Activated CD4-positive, alpha-beta T cell treated with anti-CD3 and anti-CD28 coated beads, Interleukin-2, amount 50 U/mL, for 48 hours (primary cell): ENCODE results near the gene GUCY2F.
A peak's percentile ranks its signal among the peaks of the same experiment; 100 is the strongest.

Source experiments
- DNase-seq, 2 experiments: peaks; one replicate each; pipeline ENCODE4 v3.0.0-alpha.2; 2020

GUCY2F gene

DNA sequence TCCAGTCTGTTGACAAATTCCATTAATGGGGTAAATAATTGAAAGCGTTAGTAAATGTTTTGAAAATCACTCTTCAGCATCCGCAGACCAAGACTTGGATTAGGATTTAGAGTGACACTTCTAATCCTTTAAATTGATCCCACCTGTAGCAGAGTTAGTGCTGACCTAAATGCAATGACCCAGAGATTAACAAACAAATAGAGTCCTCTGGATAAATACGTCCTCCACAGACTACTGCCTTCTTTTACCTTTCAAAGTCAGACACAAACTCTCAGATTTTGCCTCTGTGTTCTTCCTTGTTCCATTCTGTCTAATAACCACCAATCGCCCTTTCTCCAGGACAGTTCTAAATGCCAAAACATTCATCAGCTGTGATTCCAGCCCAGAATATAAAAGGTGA lies at the start of gene GUCY2F:
GUCY2F (minus strand) TSS at position 101 of the 400 bp plus-strand sequence. CDS start 6,150 bp downstream, outside the sequence.
- DNase-seq, result no peak

DNA sequence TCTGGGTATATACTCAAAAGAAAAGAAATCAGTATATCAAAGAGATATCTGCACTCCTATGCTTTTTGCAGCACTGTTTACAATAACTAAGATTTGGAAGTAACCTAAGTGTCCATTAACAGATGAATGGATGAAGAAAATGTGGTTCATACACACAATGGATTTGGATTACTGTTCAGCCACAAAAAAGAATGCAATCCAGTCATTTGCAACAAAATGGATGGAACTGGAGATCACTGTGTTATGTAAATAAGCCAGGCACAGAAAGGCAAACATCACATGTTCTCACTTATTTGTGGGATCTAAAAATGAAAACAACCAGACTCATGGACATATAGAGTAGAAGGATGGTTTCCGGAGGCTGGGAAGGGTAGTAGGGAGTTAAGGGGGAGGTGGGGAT lies 37.1 kb upstream of the GUCY2F start:
- no peak for DNase-seq

DNA sequence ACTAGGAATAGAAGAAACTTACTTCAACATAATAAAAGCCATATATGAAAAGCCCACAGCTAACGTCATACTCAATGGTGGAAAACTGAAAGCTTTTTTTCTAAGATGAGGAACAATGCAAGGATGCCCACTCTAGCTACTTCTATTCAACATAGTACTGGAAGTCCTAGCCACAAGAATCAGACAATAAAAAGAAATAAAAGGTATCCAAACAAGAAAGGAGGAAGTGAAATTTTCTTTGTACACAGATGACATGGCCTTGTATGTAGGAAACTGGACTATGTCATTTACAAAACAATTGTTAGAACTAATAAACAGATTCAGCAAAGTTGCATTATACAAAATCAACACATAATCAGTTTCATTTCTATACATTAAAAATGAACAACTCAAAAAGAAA lies 29.2 kb upstream of the GUCY2F start:
- DNase-seq, result no peak

DNA sequence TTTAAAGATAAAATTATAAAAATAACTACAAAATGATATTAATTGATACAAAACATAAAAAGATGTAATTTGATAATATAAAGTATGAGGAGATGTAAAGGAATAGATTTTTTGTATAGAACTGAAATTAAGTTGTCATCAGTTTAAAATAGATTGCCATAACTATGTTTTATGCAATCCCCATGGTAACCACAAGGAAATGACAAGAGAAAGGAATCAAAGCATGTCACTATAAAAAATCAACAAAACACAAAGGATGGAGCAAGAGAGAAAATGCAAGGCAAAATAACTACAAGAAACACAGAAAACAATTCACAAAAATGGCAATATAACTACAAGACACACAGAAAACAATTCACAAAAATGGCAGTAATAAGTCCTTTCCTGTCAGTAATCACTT lies 27.0 kb upstream of the GUCY2F start:
- DNase-seq, result no peak

DNA sequence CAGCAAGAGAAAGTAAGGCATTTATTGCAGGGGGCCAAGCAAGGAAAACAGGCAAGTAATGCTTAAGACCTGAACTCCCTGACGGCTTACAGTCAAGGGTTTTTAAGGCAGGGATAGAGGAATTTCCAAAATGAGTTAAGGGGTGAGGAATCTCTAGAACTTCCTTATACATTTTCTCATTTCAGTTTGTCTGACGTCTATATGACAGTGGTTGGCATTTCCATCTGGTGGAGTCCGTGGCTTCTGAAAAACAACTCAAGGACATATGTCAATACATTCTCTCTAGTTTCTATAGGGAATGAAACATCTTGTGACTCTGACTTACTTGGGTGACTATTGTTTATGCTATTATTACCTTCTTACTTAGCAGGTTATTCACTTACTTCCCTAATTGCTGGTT lies 19.3 kb upstream of the GUCY2F start:
- DNase-seq, result no peak

DNA sequence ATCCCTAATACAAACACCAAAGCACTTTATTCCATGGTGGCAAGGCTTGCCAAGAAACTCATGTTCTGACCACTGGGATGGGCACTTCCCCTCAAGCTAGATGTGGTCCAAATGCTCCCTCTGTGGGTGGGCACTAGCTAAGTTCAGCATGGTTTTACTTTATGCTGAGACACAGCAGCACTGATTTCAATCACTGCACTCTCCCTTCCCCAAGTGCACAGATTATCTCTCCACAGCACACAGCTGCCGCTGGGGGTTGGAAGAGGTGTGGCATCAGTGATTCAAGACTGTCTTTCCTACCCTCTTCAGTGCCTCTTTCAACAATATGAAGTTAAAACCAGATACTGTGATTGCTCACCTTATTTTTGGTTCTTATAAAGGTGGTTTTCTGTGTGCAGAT lies 16.5 kb upstream of the GUCY2F start:
- no peak for DNase-seq

DNA sequence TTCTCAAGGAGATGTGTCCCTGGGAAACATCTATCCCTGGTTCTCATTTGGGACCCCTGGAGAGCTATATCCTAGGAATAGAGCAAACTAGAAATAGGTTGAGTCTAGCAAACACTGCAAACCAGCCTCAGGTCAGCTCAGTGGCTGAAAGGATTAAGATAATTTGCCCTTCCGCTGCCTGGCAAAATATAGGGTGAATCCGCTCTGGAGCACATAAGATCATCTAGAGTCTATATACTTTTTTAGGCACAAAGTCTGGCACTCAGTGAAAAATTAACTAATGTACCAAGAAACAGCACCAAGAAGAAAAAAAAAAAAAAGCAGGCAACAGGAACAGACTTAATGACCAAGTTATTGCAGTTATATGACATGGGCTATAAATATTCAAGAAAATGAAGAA lies 7.3 kb upstream of the GUCY2F start:
- DNase-seq, result no peak

DNA sequence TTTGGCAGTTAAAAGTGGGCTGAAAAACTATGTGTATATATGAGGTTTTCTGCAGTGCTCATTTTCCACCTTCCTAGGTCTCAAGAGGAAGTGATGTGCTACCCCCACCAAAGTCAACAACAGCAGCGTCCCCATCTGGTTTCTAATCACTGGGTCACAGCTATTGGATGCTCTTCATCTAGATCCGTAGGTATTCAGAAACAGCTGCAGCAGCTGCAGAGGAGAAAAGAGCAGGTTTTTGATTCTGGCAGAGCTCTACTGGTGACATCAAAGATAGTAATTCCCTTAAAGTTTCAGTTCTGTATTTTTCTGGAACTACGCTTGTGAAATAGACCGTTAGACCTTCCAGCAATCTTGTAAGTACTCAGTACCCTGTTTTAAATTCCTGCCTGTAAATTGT lies 5.8 kb upstream of the GUCY2F start:
- no peak for DNase-seq

DNA sequence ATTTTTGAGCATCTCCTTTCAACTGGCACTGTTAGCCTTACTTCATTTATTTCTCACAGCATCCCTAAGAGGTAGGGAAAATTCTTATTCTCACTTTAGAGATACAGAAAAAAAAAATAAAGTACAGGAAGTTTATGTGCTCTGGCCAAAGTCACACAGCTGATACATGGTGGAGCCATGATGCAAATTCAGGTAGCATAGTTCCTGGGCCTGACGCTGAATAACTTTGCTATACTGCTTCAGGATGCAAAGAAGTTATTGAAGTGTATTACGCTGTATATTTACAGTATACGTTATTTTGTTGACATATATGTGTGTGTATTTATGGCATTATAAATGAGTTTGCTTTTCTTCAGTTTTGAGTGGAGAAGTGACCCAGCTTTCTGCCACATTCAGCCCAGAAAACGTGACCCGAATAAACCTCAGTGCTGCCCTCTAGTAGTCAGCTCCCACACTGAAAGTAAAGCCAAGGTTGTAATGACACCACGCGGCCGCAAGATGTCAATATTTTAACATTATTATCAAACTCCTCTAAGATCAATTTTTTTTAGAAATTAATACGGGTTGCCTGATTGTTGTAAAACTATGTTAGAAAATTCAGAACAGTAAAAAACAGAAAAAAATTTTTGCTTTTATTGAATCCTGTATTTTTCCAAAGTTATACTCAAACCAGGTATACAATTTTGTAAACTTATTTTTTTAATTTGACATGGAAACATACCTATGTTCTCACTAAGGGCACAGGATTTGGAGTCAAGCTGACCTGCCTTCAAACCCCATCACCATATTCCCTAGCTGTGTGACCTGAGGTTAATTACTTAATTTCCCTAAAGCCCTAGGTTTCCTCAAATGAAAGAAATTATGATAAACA lies 3.8 kb upstream of the GUCY2F start:
- peak; percentile 48 to 54 for DNase-seq

DNA sequence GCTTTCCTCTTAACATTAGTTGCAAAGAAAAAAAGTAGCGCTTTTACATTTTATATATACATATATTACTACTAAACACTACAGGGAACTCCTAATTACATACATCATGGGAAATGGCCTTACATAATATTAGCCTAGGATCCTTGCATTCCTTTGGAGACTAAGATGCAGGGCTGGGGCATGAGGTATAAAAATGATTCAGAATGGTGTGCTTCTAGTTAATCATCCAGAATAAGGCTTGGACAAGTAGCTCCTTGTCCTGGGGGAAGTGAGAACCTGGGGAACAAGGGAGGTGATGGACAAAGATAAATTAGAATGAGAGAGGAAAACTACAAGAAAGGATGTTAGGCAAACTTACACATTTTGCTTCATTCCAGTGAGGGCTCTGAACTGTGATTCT lies 3.0 kb upstream of the GUCY2F start:
- DNase-seq, result no peak

DNA sequence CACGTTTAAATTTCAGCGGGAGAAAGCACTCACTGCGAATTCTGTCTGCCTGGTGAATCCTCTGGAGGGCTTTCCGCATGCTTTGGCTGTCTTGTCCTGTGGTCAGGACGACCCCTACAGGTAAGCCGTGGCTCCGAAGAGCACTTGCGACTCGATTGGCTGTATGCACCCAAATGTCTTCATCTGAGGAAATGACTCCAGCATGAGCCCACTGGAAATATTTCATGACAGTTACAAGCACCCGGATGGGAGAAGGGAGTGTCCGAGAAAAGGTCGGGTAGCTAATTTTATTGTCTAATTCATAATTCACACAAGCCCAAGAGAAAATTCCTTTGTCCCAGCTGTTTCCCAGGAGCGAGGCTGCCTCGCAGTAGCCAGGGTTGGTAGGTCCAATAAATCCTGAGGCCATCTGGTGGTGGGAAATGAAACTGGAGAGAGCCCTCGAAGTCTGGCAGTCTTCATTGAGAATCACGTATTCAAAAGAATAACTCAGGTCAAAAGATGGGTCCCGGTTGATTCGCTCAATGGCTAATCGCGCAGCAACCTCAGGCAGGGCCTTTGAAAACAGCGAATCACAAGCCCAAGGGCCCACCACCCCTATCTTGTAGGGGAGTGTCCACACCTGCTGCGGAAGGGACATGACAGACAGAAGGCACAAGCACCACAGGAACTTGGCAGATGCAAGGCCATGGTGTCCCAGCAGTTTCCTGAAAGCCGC lies 6.6 kb downstream of the GUCY2F start:
- peak; percentile 1 to 3 for DNase-seq

DNA sequence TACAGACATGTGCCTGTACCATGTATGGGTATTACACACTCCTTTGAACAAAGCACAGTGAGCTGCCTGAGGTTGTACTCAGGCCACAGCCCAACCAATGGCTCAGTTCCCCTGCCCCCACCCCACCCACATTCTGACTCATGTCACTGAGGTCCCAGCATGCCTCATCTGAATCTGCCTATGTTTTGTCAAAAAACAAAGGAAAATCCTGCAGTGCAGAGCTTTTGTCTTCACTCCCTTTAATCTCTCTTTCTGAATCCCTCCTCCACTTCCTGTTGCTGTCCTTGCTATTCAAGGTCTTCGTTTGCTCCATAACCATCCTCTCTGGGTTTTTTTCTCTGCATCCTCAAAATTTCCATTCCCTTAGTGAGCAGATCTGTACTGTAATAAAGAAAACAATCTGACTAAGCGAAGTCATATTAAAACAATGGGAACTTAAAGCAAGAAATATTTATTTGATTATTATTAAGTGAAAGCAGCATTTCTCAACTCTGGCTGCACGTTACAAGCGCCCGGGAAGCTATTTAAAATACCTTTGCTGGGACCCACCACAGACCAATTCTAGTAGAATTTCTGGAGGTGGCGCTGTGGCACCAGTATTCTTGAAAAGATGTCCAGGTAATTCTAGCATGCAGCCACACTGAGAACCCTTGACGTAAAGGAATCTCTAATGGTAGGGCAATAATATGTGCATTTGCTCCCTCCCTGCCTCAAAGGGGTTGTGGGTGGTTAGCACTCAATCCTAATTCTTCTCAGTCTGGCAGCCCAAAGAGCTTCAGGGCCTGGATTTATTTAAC lies 8.7 kb downstream of the GUCY2F start:
- peak; percentile 31 to 38 for DNase-seq

DNA sequence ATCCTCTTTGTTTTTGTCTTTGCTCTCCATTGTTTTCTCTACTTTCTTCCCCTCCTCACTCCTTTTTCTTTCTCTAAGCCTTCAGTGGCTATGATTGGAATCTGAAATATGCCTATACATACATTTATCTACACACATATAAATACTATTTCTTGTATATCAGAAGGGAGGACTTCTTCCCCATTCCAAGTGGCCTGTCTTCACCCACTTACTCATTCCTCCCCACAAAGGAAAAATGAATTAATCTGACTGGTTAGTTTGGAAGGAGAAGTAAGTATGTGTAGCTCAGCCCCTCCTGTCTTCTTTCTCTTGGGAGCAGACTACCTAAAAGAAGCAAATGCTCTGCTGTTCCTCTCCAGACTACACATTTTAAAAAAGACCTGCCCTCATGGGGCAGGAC lies 17.7 kb downstream of the GUCY2F start:
- DNase-seq, result no peak

DNA sequence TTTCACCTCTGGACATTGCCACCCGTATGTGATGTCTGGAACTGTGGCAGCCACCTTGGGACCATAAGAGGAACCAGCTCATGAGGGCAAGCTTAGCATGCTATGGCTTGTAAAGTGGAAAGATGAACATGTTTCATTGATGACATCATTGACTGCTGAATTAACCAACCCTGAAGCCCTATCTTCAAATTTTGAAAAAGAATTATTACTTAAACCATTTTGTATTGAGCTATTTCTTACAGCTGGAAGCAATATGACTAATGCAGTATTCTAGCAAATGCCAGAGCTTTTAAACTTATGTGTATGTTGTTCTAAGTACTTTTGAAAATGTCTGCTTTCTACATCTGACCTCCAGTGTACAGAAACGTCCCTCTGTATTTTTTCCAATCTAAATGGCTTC lies 18.1 kb downstream of the GUCY2F start:
- no peak for DNase-seq

DNA sequence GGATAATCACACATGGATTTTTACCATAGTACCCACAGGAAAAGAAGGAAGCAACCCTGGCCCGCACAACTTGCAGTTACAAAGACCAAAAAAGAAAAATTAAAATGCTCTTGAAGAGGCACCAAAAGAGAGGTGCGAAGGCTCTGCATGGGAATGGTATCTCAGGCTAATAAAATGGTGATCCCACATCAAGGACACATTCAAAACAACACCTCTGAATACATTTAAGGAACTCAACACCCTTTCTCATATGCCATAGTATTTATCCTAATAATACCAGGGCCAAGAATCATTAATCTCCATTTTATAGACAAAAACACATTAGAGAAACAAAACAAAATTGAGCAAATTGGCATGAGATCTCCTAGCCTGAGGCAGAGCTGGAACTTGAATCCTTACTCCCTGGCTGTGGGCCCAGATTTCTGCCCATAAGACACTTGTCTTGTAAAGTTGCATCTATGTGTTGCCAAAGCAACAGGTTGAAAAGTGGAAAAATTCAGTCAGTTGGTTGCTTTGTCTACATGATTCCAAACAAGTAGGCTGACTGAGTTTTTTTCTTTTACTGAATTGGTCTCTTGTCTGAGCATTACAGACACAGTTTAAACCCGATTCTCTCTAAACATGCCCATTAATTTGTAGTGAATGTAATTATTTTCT lies 33.5 kb downstream of the GUCY2F start:
- DNase-seq, result no peak

DNA sequence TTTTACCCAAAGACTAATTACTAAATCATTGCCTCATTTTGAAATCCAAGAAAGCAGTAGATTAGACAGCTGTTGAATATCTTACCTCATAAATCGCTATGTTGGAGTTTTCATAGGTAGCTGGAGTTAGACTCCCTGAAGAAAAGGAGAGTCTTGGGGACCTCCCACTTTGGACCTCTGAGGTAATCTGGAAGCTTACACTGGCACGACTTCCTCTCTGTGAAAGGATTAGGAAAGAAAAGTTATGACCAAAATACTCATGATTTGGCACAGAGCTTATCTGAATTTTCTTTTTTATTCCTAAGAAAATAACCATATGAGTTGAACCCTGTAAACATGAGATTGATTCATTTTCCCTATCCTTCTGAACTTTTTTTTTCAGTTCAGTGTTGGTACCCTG lies 40.6 kb downstream of the GUCY2F start:
- no peak for DNase-seq

DNA sequence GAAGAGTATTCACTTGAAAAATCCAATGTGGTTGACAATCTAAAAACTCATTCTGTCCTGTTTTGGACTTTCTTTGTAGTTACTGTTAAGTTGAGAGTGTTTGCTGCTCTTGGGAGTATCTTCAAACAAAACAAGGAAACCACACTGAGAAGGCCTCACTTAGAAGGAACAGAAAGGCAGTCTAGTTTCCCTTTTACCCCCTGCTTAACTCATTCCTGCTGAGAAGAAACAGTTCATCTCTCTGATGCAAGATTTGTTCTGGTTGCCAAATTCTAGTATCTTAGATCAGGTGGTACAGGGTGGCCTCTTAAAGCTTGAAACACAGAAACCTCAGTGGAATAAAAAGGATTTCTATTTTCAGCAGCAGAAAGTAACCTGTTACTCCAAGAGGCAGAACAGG lies 41.4 kb downstream of the GUCY2F start:
- no peak for DNase-seq

DNA sequence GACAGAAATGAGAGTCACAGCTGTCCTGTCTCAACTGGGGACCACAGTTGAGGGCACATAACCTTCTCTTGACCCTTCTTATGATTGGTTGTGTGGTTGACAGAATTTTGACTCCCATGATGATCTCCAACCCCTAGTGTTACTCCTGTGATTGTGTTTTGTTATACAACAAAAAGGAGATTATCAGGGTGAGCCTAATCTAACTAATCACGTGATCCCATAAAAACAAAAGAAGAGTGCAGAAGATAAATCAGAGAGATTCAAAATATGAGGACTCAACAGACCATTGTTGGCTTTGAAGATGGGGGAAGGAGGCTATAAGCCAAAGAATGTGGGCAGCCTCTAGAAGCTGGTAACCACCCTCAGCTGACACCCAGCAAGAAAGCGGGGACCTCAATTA lies 72.7 kb downstream of the GUCY2F start:
- no peak for DNase-seq

DNA sequence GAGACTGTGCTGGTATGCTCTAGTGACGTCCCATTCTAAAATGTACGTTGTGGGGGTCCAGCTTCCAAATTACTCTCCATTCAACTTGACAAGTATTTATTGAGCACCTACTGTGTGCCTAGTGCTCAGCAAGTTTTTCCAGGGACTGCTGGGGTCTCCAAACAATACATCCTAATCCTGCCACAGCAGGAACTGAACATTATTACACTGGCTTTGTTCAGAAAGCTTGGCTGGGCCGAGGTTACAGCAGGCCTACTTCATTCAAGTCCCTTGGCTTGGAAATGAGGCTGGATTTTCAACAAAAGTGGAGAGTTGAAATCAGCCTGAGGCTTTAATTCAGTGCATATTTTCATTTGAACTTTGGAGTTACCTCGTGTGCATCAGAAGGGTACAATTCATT lies 78.0 kb downstream of the GUCY2F start:
- no peak for DNase-seq

DNA sequence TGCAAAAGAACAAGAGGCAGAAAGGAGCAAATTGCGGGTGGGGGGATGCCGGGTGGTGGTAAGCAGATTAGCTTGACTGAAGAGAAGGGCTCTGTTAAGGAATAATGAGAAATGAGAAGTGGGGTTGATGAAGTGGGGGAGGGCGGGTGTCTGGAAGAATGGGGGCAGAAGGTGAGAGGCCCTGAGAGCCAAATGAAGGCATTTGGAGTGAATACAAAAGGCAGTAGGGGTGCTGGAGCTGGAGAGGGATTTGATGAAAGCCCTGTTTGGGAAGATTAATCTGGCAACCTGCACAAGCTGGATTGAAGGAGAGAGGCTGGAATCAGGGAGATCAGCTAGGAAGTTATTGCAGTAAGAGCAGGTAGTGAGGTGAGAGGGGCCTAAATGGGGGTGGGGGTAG lies 82.1 kb downstream of the GUCY2F start:
- DNase-seq, result no peak

DNA sequence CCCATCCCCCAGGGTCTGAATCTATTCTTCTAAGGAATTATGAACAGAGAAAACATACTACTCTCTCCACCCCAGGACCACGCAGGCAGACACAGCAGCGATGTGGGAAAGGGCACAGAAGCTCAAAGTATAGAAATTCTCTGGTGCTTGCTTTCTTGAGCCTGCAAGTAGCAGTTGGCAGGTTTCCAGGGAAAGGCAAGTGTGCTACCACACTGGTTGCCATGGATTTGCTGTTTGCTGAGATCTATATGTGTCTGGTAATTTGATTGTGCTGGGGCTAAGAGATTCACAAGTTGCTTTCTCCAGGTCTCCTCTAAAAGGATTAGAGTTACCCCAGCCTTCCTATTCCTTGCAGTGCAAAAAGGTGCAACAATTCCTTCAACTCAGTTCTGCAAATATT lies 83.1 kb downstream of the GUCY2F start:
- no peak for DNase-seq

DNA sequence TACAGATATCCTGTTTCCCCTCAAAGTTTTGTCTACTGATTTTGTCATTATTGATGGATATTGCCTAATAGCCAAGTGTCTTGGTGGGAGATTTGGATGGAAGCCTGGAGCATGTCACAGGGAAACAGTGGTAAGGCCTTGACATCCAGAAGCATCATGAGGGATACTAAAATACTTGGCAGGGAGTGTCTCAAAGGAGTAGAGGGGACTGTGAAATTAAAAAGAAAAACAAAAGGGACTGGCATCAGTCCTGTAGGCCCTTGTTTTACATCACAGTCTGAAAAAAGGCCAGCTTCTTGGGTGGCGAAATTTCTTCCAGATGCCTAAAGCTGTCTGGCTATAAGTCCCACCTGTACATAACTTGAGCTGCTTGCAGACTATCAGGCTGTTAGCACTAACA lies 83.8 kb downstream of the GUCY2F start:
- no peak for DNase-seq

DNA sequence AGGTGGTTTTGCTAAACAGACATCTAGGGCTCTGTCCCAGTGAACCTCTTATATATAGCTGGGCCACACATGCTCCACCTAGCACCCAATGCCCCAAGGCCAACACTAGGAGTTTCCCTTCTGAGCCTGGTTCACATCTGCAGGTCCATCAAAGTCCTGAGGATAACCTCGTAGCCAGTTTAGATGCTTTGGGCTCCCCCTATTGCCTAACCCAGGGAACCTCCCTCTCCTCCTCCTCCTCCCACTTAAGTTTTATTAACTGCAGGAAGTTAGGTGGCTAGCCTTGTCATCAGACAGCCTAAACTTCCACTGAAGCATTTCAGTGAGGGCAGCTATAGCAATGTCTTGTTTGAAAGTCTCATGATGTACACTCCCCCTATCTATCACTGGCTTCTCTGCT lies 88.0 kb downstream of the GUCY2F start:
- DNase-seq, result no peak
